IPS-18c (cell line): ENCODE measurements around the gene IQSEC2.

ENCODE experiments used
- H3K4me3 ChIP-seq: 2 replicates; pipeline ENCODE4 v1.7.0; 2013; ENCODE audit warnings: low read depth, mild to moderate bottlenecking, low read length, moderate library complexity; ENCODE audit not compliant: insufficient read depth
- H3K9me3 ChIP-seq: one replicate; pipeline ENCODE4 v1.6.1; 2013; ENCODE audit warnings: mild to moderate bottlenecking, low read length, moderate library complexity; ENCODE audit not compliant: control insufficient read depth, insufficient read depth

IQSEC2 gene

GRCh38 chrX:53309837-53310236 lies 28.5 kb upstream of the IQSEC2 start:
- Histone ChIP-seq H3K4me3 (no peak overlapping the region), H3K9me3 (peaks cover 4% of the 10 kb centered on the region)

- H3K4me3 ChIP-seq, result no peak overlapping the region
- peaks cover 4% of the 10 kb centered on the region for H3K9me3 ChIP-seq
These were observed 27.5 kb upstream of the IQSEC2 start for GRCh38 chrX:53308836-53309235.

GRCh38 chrX:53305996-53306937 lies 24.9 kb upstream of the IQSEC2 start:
- Histone ChIP-seq H3K9me3 (peaks cover 4% of the 10 kb centered on the region), H3K4me3 (no peak overlapping the region)

GRCh38 chrX:53305219-53305995 lies 24.0 kb upstream of the IQSEC2 start:
- Histone ChIP-seq H3K4me3 (no peak overlapping the region), H3K9me3 (peaks cover 4% of the 10 kb centered on the region)

- H3K9me3 ChIP-seq, result peaks cover 4% of the 10 kb centered on the region
These were observed 21.8 kb upstream of the IQSEC2 start for GRCh38 chrX:53303195-53303594.

GRCh38 chrX:53300157-53300556 lies 18.8 kb upstream of the IQSEC2 start:
- H3K4me3 ChIP-seq, result no peak overlapping the region
- H3K9me3 ChIP-seq, result no peaks in the 10 kb centered on the region

More at GRCh38 chrX:53303195-53303594, 21.8 kb upstream of the IQSEC2 start:
- no peak overlapping the region for H3K4me3 ChIP-seq

- peaks cover 4% of the 10 kb centered on the region for H3K9me3 ChIP-seq
These were observed 12.8 kb upstream of the IQSEC2 start for GRCh38 chrX:53294024-53294648.

GRCh38 chrX:53291596-53291995 lies 10.2 kb upstream of the IQSEC2 start:
- no peak overlapping the region for H3K4me3 ChIP-seq

More at GRCh38 chrX:53294024-53294648, 12.8 kb upstream of the IQSEC2 start:
- no peak overlapping the region for H3K4me3 ChIP-seq

GRCh38 chrX:53290441-53291041 lies 9.2 kb upstream of the IQSEC2 start:
- H3K4me3 ChIP-seq, result no peak overlapping the region

More at GRCh38 chrX:53291596-53291995, 10.2 kb upstream of the IQSEC2 start:
- H3K9me3 ChIP-seq, result peaks cover 4% of the 10 kb centered on the region

GRCh38 chrX:53288189-53288588 lies 6.8 kb upstream of the IQSEC2 start:
- Histone ChIP-seq H3K4me3 (no peak overlapping the region), H3K9me3 (peaks cover 7% of the 10 kb centered on the region)

More at GRCh38 chrX:53290441-53291041, 9.2 kb upstream of the IQSEC2 start:
- peaks cover 4% of the 10 kb centered on the region for H3K9me3 ChIP-seq

- Histone ChIP-seq H3K9me3 (peaks cover 7% of the 10 kb centered on the region), H3K4me3 (no peak overlapping the region; the same call in 1 of the 2 replicates)
These were observed 6.2 kb upstream of the IQSEC2 start for GRCh38 chrX:53287493-53288138.

- H3K4me3 ChIP-seq, result no peak overlapping the region
- H3K9me3 ChIP-seq, result peaks cover 7% of the 10 kb centered on the region
These were observed 4.8 kb upstream of the IQSEC2 start for GRCh38 chrX:53286171-53286570.

GRCh38 chrX:53285591-53285990 lies 4.2 kb upstream of the IQSEC2 start:
- peaks cover 7% of the 10 kb centered on the region for H3K9me3 ChIP-seq
- no peak overlapping the region for H3K4me3 ChIP-seq

- Histone ChIP-seq H3K9me3 (peaks cover 4% of the 10 kb centered on the region), H3K4me3 (no peak overlapping the region)
These were observed 3.5 kb upstream of the IQSEC2 start for GRCh38 chrX:53284684-53285447.

GRCh38 chrX:53283567-53283966 lies 2.2 kb upstream of the IQSEC2 start:
- Histone ChIP-seq H3K4me3 (no peak overlapping the region), H3K9me3 (peaks cover 3% of the 10 kb centered on the region)

- Histone ChIP-seq H3K4me3 (no peak overlapping the region), H3K9me3 (peaks cover 3% of the 10 kb centered on the region)
These were observed 1.7 kb upstream of the IQSEC2 start for GRCh38 chrX:53283099-53283498.
